GM10266 (cell line): ENCODE data around the gene SLTM.
"Not testable (repeated sequence)": the region's sequence is repeated elsewhere in the genome, so short reads cannot be mapped to it uniquely, and the experiment has no call there.

Experiments
- DNase-seq: peaks from one replicate; pipeline ENCODE4 v3.0.0; 2012; ENCODE audit errors: extremely low spot score
- CTCF ChIP-seq: IDR thresholded peaks from 2 replicates; pipeline ENCODE4 v1.5.1; 2012; ENCODE audit warnings: mild to moderate bottlenecking, low read depth; ENCODE audit not compliant: control insufficient read depth, insufficient read depth; ENCODE audit errors: missing control alignments

Gene SLTM

GRCh38 chr15:58947179-58947578 is 13.7 kb upstream of the SLTM start:
- no peak for DNase-seq
- no peak for TF ChIP-seq CTCF

GRCh38 chr15:58934974-58935373 is 1.5 kb upstream of the SLTM start:
- DNase-seq, result not testable (repeated sequence)

GRCh38 chr15:58934521-58934920 is 1.0 kb upstream of the SLTM start:
- no peak for TF ChIP-seq CTCF
- no peak for DNase-seq

GRCh38 chr15:58934114-58934447 is 602 bp upstream of the SLTM start:
- TF ChIP-seq CTCF, result no peak
- DNase-seq, result no peak

GRCh38 chr15:58932710-58933280 is 684 bp downstream of the SLTM start:
- no peak for TF ChIP-seq CTCF
- no peak for DNase-seq

- DNase-seq, result peak; percentile 61
- no peak for TF ChIP-seq CTCF
Measured at GRCh38 chr15:58931987-58932588, 1.4 kb downstream of the SLTM start.

GRCh38 chr15:58929891-58930416 is 3.5 kb downstream of the SLTM start:
- no peak for DNase-seq
- no peak for TF ChIP-seq CTCF
